Thyroid gland (tissue), 4 donors: ENCODE results near the gene UNC13D.

ENCODE experiments used
- CTCF ChIP-seq, 6 experiments: fragments of 200-600 bp in 3 of 6; fragments of 450-650 bp in 3 of 6; sonication (generic) in 3 of 6; IDR thresholded peaks; one replicate each; pipeline ENCODE4 v1.5.1; 2016 to 2019; ENCODE audit warnings: antibody characterized with exemption in 6 of 6, mild to moderate bottlenecking in 2 of 6, inconsistent platforms in 1 of 6, moderate library complexity in 1 of 6
- POLR2A ChIP-seq, 2 donors: fragments of 450-650 bp; IDR thresholded peaks; one replicate each; pipeline ENCODE4 v1.6.1; 2017; ENCODE audit warnings: antibody characterized with exemption in 2 of 2, mild to moderate bottlenecking in 2 of 2, moderate library complexity in 1 of 2

- no peak for TF ChIP-seq CTCF (IDR thresholded peaks at IDR 0.05)
- TF ChIP-seq POLR2A (IDR thresholded peaks at IDR 0.05), result no peak
These were observed 53.0 kb downstream of the UNC13D start for GRCh38 chr17:75791254-75791653.
